ENCODE data around the gene LVRN.

- TF ChIP-seq CTCF (IDR thresholded peaks at IDR 0.05) (no peak), EP300 (IDR thresholded peaks at IDR 0.05) (no peak)
Observed at GRCh38 chr5:115934388-115934974, 27.8 kb upstream of the LVRN start.

Data from gastroesophageal sphincter (tissue), 3 donors.